HG02763 (cell line): ENCODE measurements around the gene MZT2A.
"Not testable (repeated sequence)": the region's sequence is repeated elsewhere in the genome, so short reads cannot be mapped to it uniquely, and the experiment has no call there.

Experiments used
- ATAC-seq: cut with Tn5 transposase; IDR thresholded peaks from one replicate; pipeline ENCODE4 v1.9.1; 2021; ENCODE audit warnings: mild to moderate bottlenecking, moderate library complexity; ENCODE audit not compliant: unreplicated experiment

Gene MZT2A

GRCh38 chr2:131492418-131493198 lies 411 bp upstream of the MZT2A start:
- peak; percentile 68 for ATAC-seq

DNA sequence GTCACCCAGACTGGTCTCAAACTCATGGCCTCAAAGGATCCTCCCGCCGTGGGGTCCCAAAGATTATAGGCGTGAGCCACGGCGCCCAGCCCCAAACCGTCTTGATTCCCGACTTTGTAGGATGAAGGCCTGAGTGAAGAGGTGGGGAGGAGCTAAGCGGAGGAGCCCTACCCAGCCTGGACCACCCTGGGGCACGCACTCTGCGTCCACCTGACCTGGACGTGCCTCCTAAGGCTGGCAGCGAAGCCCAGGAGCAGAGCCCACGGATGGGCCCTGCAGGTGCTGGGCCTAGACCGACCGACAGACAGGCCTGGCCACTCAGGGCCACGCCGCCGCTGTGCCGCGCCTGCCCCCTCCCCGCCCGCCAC lies 744 bp downstream of the MZT2A start:
- peak; percentile 1 for ATAC-seq

GRCh38 chr2:131490616-131491468 lies 1.4 kb downstream of the MZT2A start:
- ATAC-seq: not testable (repeated sequence)

GRCh38 chr2:131488306-131489205 lies 3.6 kb downstream of the MZT2A start:
- ATAC-seq: no peak

- ATAC-seq: not testable (repeated sequence)
These were observed 5.8 kb downstream of the MZT2A start for GRCh38 chr2:131486201-131486902.

DNA sequence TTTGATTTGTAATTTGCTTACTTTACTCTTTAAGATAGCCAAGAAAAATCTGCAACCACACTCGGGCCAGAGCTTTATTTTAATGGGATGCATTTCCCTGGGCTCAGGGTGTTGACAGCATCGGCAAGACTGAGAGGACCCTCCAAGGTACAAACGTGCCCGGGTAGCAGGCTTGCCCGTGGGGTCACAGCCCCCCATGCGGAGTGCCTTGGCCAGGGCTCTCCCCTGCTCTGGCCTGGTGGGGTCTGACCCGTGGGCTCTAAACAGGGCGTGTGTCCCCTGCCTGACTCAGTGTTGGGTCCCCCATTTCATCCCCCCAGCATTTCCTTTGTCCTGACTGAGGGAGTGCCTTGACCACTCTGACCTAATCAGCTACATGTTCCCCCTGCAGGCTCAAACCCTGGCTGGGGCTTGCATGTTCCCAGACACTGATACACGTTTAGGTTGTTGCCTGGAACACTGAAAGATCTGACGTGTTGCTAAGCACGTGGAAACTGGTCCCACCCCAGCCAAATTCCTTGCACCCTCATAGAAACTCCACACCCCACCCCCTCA lies 7.2 kb downstream of the MZT2A start:
- ATAC-seq: not testable (repeated sequence)

DNA sequence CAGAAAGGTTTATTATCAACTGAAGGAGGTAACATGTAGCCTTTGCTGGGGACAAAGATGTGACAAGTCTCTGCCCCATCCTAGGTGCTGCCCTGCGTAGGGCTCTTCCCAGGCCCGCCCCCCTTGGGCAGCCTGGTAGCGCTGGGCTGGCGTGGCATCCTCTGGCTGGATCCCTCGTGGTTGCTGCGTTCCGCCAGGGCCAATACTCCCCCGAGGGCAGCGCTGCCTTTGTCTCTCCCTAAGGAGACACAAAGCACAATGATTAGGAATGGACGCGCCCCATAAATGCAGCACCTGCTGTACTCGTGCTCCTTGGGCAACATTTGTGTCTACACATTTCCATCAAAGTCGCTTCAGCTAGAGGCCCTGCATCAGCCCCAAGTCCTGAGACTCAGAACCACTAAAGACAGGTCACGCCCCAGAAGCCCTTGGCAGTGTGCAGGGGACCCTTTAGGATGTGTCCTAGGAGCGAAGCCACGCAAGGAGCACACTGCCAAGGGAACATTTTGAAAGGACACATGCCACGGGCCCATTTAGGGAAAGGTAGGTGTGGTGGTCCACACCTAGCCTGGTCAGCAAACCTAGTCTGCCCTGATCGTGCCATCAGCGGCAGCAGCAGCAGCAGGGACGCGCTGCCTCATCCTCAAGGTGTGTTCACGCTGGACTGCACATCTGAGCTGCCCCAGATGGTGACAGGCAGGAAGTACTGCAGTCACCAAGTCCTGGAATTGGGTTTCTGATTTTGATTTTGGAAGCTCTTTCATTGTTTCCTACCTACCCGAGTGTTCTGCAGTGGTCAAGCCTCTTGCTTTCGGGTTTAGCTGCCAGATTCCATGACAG lies 8.0 kb downstream of the MZT2A start:
- ATAC-seq: not testable (repeated sequence)

- ATAC-seq: not testable (repeated sequence)
These were observed 9.6 kb downstream of the MZT2A start for GRCh38 chr2:131482506-131483155.

DNA sequence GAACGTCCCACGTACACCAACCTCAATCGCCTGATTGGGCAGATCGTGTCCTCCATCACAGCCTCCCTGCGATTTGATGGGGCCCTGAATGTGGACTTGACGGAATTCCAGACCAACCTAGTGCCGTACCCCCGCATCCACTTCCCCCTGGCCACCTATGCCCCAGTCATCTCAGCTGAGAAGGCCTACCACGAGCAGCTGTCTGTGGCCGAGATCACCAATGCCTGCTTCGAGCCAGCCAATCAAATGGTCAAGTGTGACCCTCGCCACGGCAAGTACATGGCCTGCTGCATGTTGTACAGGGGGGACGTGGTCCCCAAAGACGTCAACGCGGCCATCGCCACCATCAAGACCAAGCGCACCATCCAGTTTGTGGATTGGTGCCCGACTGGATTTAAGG lies 11.8 kb downstream of the MZT2A start:
- ATAC-seq: not testable (repeated sequence)

- ATAC-seq: not testable (repeated sequence)
These were observed 13.2 kb downstream of the MZT2A start for GRCh38 chr2:131478850-131479461.

DNA sequence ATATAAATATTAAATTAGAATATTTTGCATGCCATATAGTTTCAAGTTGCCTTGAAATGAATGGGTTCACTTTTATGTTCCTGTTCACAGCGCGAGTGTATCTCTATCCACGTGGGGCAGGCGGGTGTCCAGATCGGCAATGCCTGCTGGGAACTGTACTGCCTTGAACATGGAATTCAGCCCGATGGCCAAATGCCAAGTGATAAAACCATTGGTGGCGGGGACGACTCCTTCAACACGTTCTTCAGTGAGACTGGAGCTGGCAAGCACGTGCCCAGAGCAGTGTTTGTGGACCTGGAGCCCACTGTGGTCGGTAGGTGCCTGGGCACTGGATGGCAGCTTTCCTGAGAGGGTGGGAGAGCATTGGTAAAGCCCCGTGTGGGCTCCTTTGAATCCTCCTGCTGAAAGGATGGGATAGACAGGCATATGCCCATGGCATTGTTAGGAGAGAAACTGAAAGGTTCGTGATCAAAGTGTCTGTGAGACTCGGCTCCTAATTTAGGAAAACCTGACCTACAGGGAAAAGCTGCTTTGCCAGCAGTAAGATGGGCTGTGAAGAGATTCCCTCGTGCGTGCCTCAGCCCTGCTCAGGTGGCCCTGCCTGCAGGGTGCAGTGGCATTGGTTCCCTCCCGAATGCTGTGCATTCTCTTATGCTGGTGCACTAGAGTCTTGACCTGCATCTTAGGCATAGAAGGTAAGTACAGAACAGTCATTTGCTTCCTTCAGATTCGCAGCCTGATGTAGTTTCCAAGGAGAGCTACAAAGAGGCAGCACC lies 13.9 kb downstream of the MZT2A start:
- ATAC-seq: not testable (repeated sequence)

DNA sequence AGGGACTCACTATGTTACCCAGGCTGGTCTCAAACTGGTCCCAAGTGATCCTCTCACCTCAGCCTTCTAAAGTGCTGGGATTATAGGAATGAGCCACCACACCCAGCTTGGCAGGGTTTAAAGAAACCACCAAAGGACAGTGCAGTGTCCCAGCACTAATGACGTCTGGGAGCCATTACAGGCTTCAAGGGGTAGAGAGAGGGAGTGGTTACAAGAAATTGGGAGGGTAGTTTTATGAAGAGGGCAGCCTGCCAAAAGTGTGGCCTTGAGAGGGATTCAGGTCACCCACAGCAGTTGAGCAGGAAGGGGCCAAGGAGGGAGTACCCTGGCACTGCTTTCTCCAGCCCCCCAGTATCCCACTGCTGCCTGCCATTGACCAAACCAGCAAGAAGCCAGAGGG lies 15.0 kb downstream of the MZT2A start:
- not testable (repeated sequence) for ATAC-seq

DNA sequence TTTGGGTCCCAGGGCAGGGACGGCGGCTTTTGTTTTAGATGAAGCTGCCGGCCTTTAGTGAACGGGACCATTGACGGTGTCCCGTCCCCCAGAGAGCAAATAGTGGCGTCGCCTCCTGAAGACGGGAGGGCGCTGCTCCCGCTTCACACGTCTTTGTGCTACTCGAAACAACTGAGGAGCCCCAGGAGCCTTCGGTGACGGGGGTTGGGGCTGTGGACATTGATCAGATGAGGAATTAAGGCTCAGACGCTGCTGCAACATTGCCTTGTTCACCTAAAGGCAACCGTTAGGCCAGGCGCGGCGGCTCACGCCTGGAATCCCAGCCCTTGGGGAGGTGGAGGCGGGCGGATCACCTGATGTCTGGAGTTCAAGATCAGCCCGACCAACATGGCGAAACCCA lies 15.8 kb downstream of the MZT2A start:
- not testable (repeated sequence) for ATAC-seq

DNA sequence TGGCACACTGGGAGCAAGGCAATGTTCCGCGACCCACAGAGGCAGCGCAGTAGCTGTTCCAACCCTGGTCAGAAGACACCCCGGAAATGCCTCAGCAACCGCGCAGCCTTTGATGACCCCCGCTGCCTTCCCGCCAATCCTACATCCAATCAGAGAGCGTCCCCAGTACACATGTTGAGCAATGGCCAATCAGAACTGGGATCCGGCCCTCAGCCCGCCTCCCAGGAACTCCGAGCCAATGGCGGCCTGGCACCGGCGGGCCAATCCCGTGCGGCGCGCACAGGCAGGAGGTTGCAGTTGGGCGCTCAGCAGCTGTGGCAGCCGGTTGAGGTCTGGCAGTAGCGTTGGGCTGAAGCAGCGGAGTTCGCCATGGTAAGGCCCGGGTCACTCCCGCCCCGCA lies 16.4 kb downstream of the MZT2A start, which contains the start of gene TUBA3D:
TUBA3D (plus strand) TSS at position 289 of the 400 bp plus-strand sequence; CDS start at position 370, 81 bp downstream.
- ATAC-seq: no peak

- not testable (repeated sequence) for ATAC-seq
These were observed 18.9 kb downstream of the MZT2A start for GRCh38 chr2:131473266-131473665.

GRCh38 chr2:131471624-131472023 lies 20.6 kb downstream of the MZT2A start:
- ATAC-seq: not testable (repeated sequence)

DNA sequence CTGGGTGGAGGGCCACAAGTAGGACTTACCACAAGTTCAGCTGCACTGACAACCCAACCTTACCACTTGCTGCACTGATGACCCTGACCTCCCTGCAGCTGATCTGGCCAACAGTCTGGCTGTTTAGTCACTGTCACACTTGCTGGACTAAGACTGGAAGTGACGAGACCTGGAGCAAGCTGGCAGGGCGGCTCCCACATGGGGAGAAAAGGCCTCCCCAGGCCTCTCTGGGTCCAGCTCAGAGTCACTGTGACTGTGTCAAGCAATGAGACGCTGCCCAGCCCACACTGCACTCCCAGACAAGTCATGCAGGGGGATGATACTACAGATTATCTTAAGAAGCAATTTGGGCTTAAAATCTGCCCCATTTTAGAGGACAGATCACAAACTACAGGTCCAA lies 21.3 kb downstream of the MZT2A start:
- ATAC-seq: not testable (repeated sequence)
